ENCODE results near the gene TRO. TPM values are rescaled to one million over a fixed set of nuclear protein-coding genes. Genes with fewer than 3 reads are reported as not detected.

The TRO gene
- total RNA-seq, 1 experiment from 2014 or later, result 24.3 TPM

- Histone ChIP-seq H3K9me3 (ENCODE audit: low read depth, low read length, poor library complexity, severe bottlenecking) (no peaks in the 10 kb centered on the region), H3K4me3 (ENCODE audit: low read depth, low read length, poor library complexity, severe bottlenecking) (peak overlapping the region; percentile 71), H3K36me3 (ENCODE audit: insufficient read depth, low read length, poor library complexity, severe bottlenecking) (no peaks in the 10 kb centered on the region), H3K27ac (ENCODE audit: low read depth, low read length, poor library complexity, severe bottlenecking) (no peak overlapping the region), H3K4me1 (ENCODE audit: insufficient read depth, low read length, poor library complexity, severe bottlenecking) (no peaks in the 10 kb centered on the region), H3K27me3 (replicated peaks; ENCODE audit: insufficient read depth, low read depth, low read length, poor library complexity) (no peaks in the 10 kb centered on the region)
- ChIA-PET CTCF (interaction anchor here (1.0 kb wide), 1 partner anchor 79 kb away, joined by 3 read pairs; the partner anchor contains the start of gene APEX2), POLR2A (ENCODE audit: low non-redundant PET) (no interaction called here)
- TF ChIP-seq CTCF (conservative IDR thresholded peaks at IDR 0.05; ENCODE audit: low read depth, low read length), result no peak
- TF ChIP-seq EZH2 (IDR thresholded peaks at IDR 0.05; ENCODE audit: borderline replicate concordance, low read depth, low read length, poor library complexity, severe bottlenecking), result no peak
- no TSS peak for BruUV-seq (replicated peaks)
- intact Hi-C loops (cut with micrococcal nuclease; ENCODE audit: unreplicated experiment), result no loop called here
- DNase-seq (ENCODE audit: low spot score), result peak; percentile 85
Observed at GRCh38 chrX:54921427-54922021, 900 bp downstream of the TRO start.

GRCh38 chrX:54922547-54922946 is 1.9 kb downstream of the TRO start:
- no peak for DNase-seq (ENCODE audit: low spot score)
- H3K9me3 ChIP-seq (ENCODE audit: low read depth, low read length, poor library complexity, severe bottlenecking), result no peaks in the 10 kb centered on the region
- H3K36me3 ChIP-seq (ENCODE audit: insufficient read depth, low read length, poor library complexity, severe bottlenecking), result no peaks in the 10 kb centered on the region
- no peaks in the 10 kb centered on the region for H3K27me3 ChIP-seq (replicated peaks; ENCODE audit: insufficient read depth, low read depth, low read length, poor library complexity)
- no peak for TF ChIP-seq EZH2 (IDR thresholded peaks at IDR 0.05; ENCODE audit: borderline replicate concordance, low read depth, low read length, poor library complexity, severe bottlenecking)
- TF ChIP-seq CTCF (conservative IDR thresholded peaks at IDR 0.05; ENCODE audit: low read depth, low read length), result no peak
- POLR2A ChIA-PET (ENCODE audit: low non-redundant PET), result no interaction called here
- no peaks in the 10 kb centered on the region for H3K4me1 ChIP-seq (ENCODE audit: insufficient read depth, low read length, poor library complexity, severe bottlenecking)
- no peak overlapping the region for H3K4me3 ChIP-seq (ENCODE audit: low read depth, low read length, poor library complexity, severe bottlenecking)
- CTCF ChIA-PET, result no interaction called here
- intact Hi-C loops (cut with micrococcal nuclease; ENCODE audit: unreplicated experiment), result no loop called here
- no TSS peak for BruUV-seq (replicated peaks)
- H3K27ac ChIP-seq (ENCODE audit: low read depth, low read length, poor library complexity, severe bottlenecking), result no peak overlapping the region

GRCh38 chrX:54923376-54923775 is 2.8 kb downstream of the TRO start:
- Histone ChIP-seq H3K4me1 (ENCODE audit: insufficient read depth, low read length, poor library complexity, severe bottlenecking) (no peaks in the 10 kb centered on the region), H3K4me3 (ENCODE audit: low read depth, low read length, poor library complexity, severe bottlenecking) (no peak overlapping the region), H3K27ac (ENCODE audit: low read depth, low read length, poor library complexity, severe bottlenecking) (no peak overlapping the region), H3K9me3 (ENCODE audit: low read depth, low read length, poor library complexity, severe bottlenecking) (no peaks in the 10 kb centered on the region), H3K27me3 (replicated peaks; ENCODE audit: insufficient read depth, low read depth, low read length, poor library complexity) (no peaks in the 10 kb centered on the region), H3K36me3 (ENCODE audit: insufficient read depth, low read length, poor library complexity, severe bottlenecking) (no peaks in the 10 kb centered on the region)
- DNase-seq (ENCODE audit: low spot score), result no peak
- CTCF ChIA-PET, result no interaction called here
- POLR2A ChIA-PET (ENCODE audit: low non-redundant PET), result no interaction called here
- intact Hi-C loops (cut with micrococcal nuclease; ENCODE audit: unreplicated experiment), result no loop called here
- no TSS peak for BruUV-seq (replicated peaks)
- TF ChIP-seq EZH2 (IDR thresholded peaks at IDR 0.05; ENCODE audit: borderline replicate concordance, low read depth, low read length, poor library complexity, severe bottlenecking) (no peak), CTCF (conservative IDR thresholded peaks at IDR 0.05; ENCODE audit: low read depth, low read length) (no peak)
